ENCODE results near the gene ADAM29.
"Not testable (repeated sequence)": the region's sequence is repeated elsewhere in the genome, so short reads cannot be mapped to it uniquely, and the experiment has no call there.

The ADAM29 gene

DNA sequence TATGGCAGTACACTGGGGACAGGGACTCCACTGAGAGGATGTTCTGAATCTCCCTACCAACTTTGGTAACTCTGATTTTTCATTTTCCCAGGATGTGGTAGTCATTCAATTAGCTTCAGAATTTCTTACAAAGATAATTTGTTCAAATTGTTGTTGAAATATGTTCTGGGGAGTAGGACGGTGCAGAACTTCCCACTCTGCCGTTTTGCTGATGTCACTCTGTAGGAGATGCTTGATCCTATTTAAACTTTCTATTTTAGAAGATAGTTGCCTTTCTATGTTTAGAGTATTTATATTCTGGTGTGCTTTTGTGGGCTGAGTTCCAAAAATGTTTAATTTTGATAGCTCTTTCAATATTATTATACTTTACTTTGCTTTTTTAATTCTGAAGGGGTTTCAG, 55.2 kb downstream of the ADAM29 start:
- no peak overlapping the region for H2AFZ ChIP-seq (ENCODE audit: low read length)
- no peaks in the 10 kb centered on the region for H3K36me3 ChIP-seq (ENCODE audit: insufficient read depth, low read length)
- H3K4me3 ChIP-seq (ENCODE audit: low read length, poor library complexity, severe bottlenecking): no peak overlapping the region
- no peak overlapping the region for H3K9ac ChIP-seq (ENCODE audit: low read depth, low read length, poor library complexity, severe bottlenecking)
- no peaks in the 10 kb centered on the region for H3K79me2 ChIP-seq (ENCODE audit: insufficient read depth, low read length)
- H3K4me2 ChIP-seq (ENCODE audit: low read depth, low read length, poor library complexity, severe bottlenecking): no peak overlapping the region
- H3K9me2 ChIP-seq (replicated peaks; ENCODE audit: low read depth, low read length): no peaks in the 10 kb centered on the region
- no peaks in the 10 kb centered on the region for H3K4me1 ChIP-seq (ENCODE audit: insufficient read depth, low read length, poor library complexity, severe bottlenecking)
- H4K20me1 ChIP-seq (ENCODE audit: insufficient read depth, low read length, poor library complexity, severe bottlenecking): no peaks in the 10 kb centered on the region
- TF ChIP-seq, protein P1, sequence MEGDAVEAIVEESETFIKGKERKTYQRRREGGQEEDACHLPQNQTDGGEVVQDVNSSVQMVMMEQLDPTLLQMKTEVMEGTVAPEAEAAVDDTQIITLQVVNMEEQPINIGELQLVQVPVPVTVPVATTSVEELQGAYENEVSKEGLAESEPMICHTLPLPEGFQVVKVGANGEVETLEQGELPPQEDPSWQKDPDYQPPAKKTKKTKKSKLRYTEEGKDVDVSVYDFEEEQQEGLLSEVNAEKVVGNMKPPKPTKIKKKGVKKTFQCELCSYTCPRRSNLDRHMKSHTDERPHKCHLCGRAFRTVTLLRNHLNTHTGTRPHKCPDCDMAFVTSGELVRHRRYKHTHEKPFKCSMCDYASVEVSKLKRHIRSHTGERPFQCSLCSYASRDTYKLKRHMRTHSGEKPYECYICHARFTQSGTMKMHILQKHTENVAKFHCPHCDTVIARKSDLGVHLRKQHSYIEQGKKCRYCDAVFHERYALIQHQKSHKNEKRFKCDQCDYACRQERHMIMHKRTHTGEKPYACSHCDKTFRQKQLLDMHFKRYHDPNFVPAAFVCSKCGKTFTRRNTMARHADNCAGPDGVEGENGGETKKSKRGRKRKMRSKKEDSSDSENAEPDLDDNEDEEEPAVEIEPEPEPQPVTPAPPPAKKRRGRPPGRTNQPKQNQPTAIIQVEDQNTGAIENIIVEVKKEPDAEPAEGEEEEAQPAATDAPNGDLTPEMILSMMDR (conservative IDR thresholded peaks at IDR 0.05; ENCODE audit: low read length): no peak
- TF ChIP-seq EZH2phosphoT487 (IDR thresholded peaks at IDR 0.05; ENCODE audit: borderline replicate concordance): no peak
- H3F3A ChIP-seq (ENCODE audit: low read depth): no peaks in the 10 kb centered on the region
- H3K9me3 ChIP-seq (ENCODE audit: insufficient read depth, low read depth, low read length): no peaks in the 10 kb centered on the region
- no peaks in the 10 kb centered on the region for H3K27me3 ChIP-seq (ENCODE audit: insufficient read depth, low read length, poor library complexity, severe bottlenecking)

DNA sequence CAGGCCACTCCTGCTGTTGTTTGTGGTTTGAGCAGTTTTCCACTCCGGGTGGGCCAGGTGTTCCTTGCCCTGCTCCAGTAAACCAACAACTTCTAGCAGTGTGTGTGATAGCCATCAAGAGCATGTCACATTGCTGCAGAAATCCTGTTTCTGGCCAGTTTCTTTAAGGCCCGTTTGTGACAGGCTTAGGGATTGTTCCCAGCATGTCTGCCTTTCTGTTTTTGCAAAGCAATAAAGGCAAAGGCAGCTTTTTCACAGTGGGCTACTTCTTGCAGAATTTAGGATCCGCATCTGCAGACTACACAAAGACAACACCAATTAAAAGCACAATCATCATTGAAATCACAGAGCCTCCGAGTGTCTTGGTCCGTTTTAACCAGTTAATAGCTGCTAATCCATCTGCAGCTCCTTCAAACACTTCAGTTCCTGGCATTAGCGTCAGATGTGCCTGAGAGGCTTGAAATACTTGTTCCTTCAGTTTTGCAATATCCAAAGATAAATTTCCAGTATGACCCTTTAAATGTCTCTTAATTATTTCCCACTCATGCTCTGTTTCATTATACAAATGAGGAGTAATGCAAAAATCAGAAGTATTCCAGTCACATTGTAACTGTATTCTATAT, 65.1 kb downstream of the ADAM29 start:
- Histone ChIP-seq H3K9me2 (replicated peaks; ENCODE audit: low read depth, low read length) (no peaks in the 10 kb centered on the region), H3K4me3 (ENCODE audit: low read length, poor library complexity, severe bottlenecking) (no peak overlapping the region), H3K79me2 (ENCODE audit: insufficient read depth, low read length) (no peaks in the 10 kb centered on the region), H3K27me3 (ENCODE audit: insufficient read depth, low read length, poor library complexity, severe bottlenecking) (no peaks in the 10 kb centered on the region), H2AFZ (ENCODE audit: low read length) (no peak overlapping the region), H3K9ac (ENCODE audit: low read depth, low read length, poor library complexity, severe bottlenecking) (no peak overlapping the region), H3K36me3 (ENCODE audit: insufficient read depth, low read length) (no peaks in the 10 kb centered on the region), H3F3A (ENCODE audit: low read depth) (no peaks in the 10 kb centered on the region), H3K4me2 (ENCODE audit: low read depth, low read length, poor library complexity, severe bottlenecking) (no peak overlapping the region), H3K4me1 (ENCODE audit: insufficient read depth, low read length, poor library complexity, severe bottlenecking) (no peaks in the 10 kb centered on the region), H3K9me3 (ENCODE audit: insufficient read depth, low read depth, low read length) (peaks cover 4% of the 10 kb centered on the region; the same call in 1 of the 2 replicates), H4K20me1 (ENCODE audit: insufficient read depth, low read length, poor library complexity, severe bottlenecking) (no peaks in the 10 kb centered on the region)
- TF ChIP-seq, protein P1 (conservative IDR thresholded peaks at IDR 0.05; ENCODE audit: low read length): no peak
- TF ChIP-seq EZH2phosphoT487 (IDR thresholded peaks at IDR 0.05; ENCODE audit: borderline replicate concordance): no peak

DNA sequence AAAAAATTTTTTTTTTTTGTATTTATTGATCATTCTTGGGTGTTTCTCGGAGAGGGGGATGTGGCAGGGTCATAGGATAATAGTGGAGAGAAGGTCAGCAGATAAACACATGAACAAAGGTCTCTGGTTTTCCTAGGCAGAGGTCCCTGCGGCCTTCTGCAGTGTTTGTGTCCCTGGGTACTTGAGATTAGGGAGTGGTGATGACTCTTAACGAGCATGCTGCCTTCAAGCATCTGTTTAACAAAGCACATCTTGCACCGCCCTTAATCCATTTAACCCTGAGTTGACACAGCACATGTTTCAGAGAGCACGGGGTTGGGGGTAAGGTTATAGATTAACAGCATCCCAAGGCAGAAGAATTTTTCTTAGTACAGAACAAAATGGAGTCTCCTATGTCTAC, 65.7 kb downstream of the ADAM29 start:
- H3K9me2 ChIP-seq (replicated peaks; ENCODE audit: low read depth, low read length); H3K9ac ChIP-seq (ENCODE audit: low read depth, low read length, poor library complexity, severe bottlenecking); H3K4me3 ChIP-seq (ENCODE audit: low read length, poor library complexity, severe bottlenecking); H3F3A ChIP-seq (ENCODE audit: low read depth); H4K20me1 ChIP-seq (ENCODE audit: insufficient read depth, low read length, poor library complexity, severe bottlenecking); H3K4me1 ChIP-seq (ENCODE audit: insufficient read depth, low read length, poor library complexity, severe bottlenecking); H3K4me2 ChIP-seq (ENCODE audit: low read depth, low read length, poor library complexity, severe bottlenecking); H3K79me2 ChIP-seq (ENCODE audit: insufficient read depth, low read length); H3K36me3 ChIP-seq (ENCODE audit: insufficient read depth, low read length); H3K27me3 ChIP-seq (ENCODE audit: insufficient read depth, low read length, poor library complexity, severe bottlenecking); H3K9me3 ChIP-seq (ENCODE audit: insufficient read depth, low read depth, low read length); H2AFZ ChIP-seq (ENCODE audit: low read length): not testable (repeated sequence)

DNA sequence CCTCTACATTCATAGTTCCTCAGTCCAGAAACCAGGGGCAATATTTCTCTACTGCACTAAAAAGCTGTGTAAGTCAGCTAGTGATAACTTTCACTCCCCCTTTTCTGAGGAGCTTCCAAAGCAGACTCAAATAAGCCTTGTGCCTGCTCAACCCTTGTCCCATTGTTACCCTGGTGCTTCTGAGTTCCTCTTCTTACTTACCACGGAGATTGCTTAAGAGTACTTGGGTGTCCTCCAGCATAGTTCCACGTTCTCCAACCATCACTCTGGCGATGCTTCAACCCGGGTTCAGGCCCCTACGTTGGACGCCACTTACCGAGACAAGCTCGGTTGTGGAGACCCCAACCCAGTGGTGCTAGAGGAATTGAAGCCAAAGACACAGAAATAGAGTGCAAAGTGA, 71.6 kb downstream of the ADAM29 start:
- Histone ChIP-seq H3K4me2 (ENCODE audit: low read depth, low read length, poor library complexity, severe bottlenecking) (no peak overlapping the region), H2AFZ (ENCODE audit: low read length) (no peak overlapping the region), H3K4me1 (ENCODE audit: insufficient read depth, low read length, poor library complexity, severe bottlenecking) (no peaks in the 10 kb centered on the region), H3K36me3 (ENCODE audit: insufficient read depth, low read length) (no peaks in the 10 kb centered on the region), H3F3A (ENCODE audit: low read depth) (no peaks in the 10 kb centered on the region), H3K9me3 (ENCODE audit: insufficient read depth, low read depth, low read length) (peaks cover 4% of the 10 kb centered on the region; the same call in 1 of the 2 replicates), H3K27me3 (ENCODE audit: insufficient read depth, low read length, poor library complexity, severe bottlenecking) (no peaks in the 10 kb centered on the region), H4K20me1 (ENCODE audit: insufficient read depth, low read length, poor library complexity, severe bottlenecking) (no peaks in the 10 kb centered on the region), H3K79me2 (ENCODE audit: insufficient read depth, low read length) (no peaks in the 10 kb centered on the region), H3K9me2 (replicated peaks; ENCODE audit: low read depth, low read length) (no peaks in the 10 kb centered on the region), H3K9ac (ENCODE audit: low read depth, low read length, poor library complexity, severe bottlenecking) (no peak overlapping the region), H3K4me3 (ENCODE audit: low read length, poor library complexity, severe bottlenecking) (no peak overlapping the region)
- TF ChIP-seq EZH2phosphoT487 (IDR thresholded peaks at IDR 0.05; ENCODE audit: borderline replicate concordance): no peak
- TF ChIP-seq, protein P1 (conservative IDR thresholded peaks at IDR 0.05; ENCODE audit: low read length): no peak

Data from Loucy (cell line).